ENCODE measurements around the gene CD48. TPM values are rescaled to one million over a fixed set of nuclear protein-coding genes. Genes with fewer than 3 reads are reported as not detected.

Gene CD48
- polyA plus RNA-seq, 3 donors: 356 to 688 (median 363) TPM

DNA sequence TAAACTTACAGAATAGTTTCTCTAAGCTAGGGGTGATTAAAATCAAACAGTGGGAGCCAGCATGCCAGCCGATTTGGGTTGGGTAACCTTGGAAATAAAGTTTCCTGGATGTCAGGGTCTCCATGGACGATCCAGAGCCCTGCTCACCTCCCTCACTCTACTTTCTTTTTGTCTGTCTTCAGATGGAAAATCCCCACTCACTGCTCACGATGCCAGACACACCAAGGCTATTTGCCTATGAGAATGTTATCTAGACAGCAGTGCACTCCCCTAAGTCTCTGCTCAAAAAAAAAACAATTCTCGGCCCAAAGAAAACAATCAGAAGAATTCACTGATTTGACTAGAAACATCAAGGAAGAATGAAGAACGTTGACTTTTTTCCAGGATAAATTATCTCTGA lies 41.3 kb upstream of the CD48 start:
- Histone ChIP-seq H3K4me1 (ENCODE audit: control insufficient read depth in 1 of 2, insufficient read depth in 2 of 2, low read length in 2 of 2) (peaks cover 15 to 20% of the 10 kb centered on the region in 2 donors), H3K36me3 (replicated peaks in 1 of 2; ENCODE audit: control insufficient read depth in 1 of 2, insufficient read depth in 2 of 2, low read length in 2 of 2) (no peaks in the 10 kb centered on the region), H4K20me1 (ENCODE audit: insufficient read depth, low read length) (no peaks in the 10 kb centered on the region), H3K27ac (ENCODE audit: low read depth in 1 of 2, low read length in 2 of 2) (no peak overlapping the region), H3K9ac (ENCODE audit: insufficient read depth, low read length, poor library complexity, severe bottlenecking) (no peak overlapping the region), H3K4me2 (replicated peaks; ENCODE audit: extremely low read depth, low read length, poor library complexity, severe bottlenecking) (no peak overlapping the region), H3K27me3 (ENCODE audit: control insufficient read depth in 2 of 2, insufficient read depth in 2 of 2, low read length in 2 of 2) (no peaks in the 10 kb centered on the region), H3K9me3 (replicated peaks in 1 of 2; ENCODE audit: control insufficient read depth in 1 of 2, insufficient read depth in 1 of 2, low read length in 2 of 2) (no peaks in the 10 kb centered on the region), H3K79me2 (ENCODE audit: insufficient read depth, low read length) (no peaks in the 10 kb centered on the region), H3K4me3 (replicated peaks in 1 of 3; ENCODE audit: low read depth in 2 of 3, low read length in 3 of 3) (no peak overlapping the region), H2AFZ (ENCODE audit: insufficient read depth, low read depth, low read length, poor library complexity, severe bottlenecking) (no peak overlapping the region)
- no peaks in the 10 kb centered on the region for H3K9me3 Mint-ChIP-seq
- H3K27me3 Mint-ChIP-seq (ENCODE audit: low read depth in 3 of 3): peaks cover 0 to 9% (median 6%) of the 10 kb centered on the region in 3 donors
- peaks cover 16% of the 10 kb centered on the region for H3K4me1 Mint-ChIP-seq
- no peak overlapping the region for H3K27ac Mint-ChIP-seq
- peaks cover 8 to 22% of the 10 kb centered on the region in 2 donors for H3K36me3 Mint-ChIP-seq
- WGBS (ENCODE audit: insufficient coverage): 78% methylated on average over 1 of the region's 5 CpGs
- TF ChIP-seq, protein P1, sequence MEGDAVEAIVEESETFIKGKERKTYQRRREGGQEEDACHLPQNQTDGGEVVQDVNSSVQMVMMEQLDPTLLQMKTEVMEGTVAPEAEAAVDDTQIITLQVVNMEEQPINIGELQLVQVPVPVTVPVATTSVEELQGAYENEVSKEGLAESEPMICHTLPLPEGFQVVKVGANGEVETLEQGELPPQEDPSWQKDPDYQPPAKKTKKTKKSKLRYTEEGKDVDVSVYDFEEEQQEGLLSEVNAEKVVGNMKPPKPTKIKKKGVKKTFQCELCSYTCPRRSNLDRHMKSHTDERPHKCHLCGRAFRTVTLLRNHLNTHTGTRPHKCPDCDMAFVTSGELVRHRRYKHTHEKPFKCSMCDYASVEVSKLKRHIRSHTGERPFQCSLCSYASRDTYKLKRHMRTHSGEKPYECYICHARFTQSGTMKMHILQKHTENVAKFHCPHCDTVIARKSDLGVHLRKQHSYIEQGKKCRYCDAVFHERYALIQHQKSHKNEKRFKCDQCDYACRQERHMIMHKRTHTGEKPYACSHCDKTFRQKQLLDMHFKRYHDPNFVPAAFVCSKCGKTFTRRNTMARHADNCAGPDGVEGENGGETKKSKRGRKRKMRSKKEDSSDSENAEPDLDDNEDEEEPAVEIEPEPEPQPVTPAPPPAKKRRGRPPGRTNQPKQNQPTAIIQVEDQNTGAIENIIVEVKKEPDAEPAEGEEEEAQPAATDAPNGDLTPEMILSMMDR (IDR thresholded peaks at IDR 0.05): no peak
- no peak overlapping the region for H3K4me3 Mint-ChIP-seq
- intact Hi-C loops (cut with micrococcal nuclease): no loop called here
- DNase-seq: no peak

DNA sequence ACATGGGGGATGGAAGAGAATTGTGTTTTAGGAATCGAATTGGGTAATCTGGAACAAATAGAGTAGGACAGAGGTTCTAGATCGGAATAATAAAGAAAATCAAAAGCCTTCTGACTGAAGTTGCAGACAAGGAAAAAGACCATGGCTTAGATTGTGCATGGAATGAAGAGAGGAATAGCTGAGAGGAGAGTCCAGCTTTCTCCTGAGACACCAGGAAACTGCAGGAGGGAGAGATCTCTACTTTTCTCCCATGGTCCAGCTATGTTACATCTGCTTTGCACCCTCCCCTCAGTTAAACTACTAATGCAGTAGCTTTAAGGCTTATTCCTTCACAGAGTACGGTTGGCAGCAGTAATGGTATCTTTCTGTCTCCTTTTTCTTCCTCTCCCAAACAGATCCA lies 40.8 kb upstream of the CD48 start:
- H3K9me3 Mint-ChIP-seq: no peaks in the 10 kb centered on the region
- TF ChIP-seq, protein P1 (IDR thresholded peaks at IDR 0.05): no peak
- Histone ChIP-seq H3K9ac (ENCODE audit: insufficient read depth, low read length, poor library complexity, severe bottlenecking) (no peak overlapping the region), H3K36me3 (replicated peaks in 1 of 2; ENCODE audit: control insufficient read depth in 1 of 2, insufficient read depth in 2 of 2, low read length in 2 of 2) (no peaks in the 10 kb centered on the region), H3K4me2 (replicated peaks; ENCODE audit: extremely low read depth, low read length, poor library complexity, severe bottlenecking) (no peak overlapping the region), H3K4me3 (replicated peaks in 1 of 3; ENCODE audit: low read depth in 2 of 3, low read length in 3 of 3) (no peak overlapping the region), H3K9me3 (replicated peaks in 1 of 2; ENCODE audit: control insufficient read depth in 1 of 2, insufficient read depth in 1 of 2, low read length in 2 of 2) (no peaks in the 10 kb centered on the region), H3K79me2 (ENCODE audit: insufficient read depth, low read length) (no peaks in the 10 kb centered on the region), H2AFZ (ENCODE audit: insufficient read depth, low read depth, low read length, poor library complexity, severe bottlenecking) (no peak overlapping the region), H3K27ac (ENCODE audit: low read depth in 1 of 2, low read length in 2 of 2) (no peak overlapping the region), H4K20me1 (ENCODE audit: insufficient read depth, low read length) (no peaks in the 10 kb centered on the region), H3K4me1 (ENCODE audit: control insufficient read depth in 1 of 2, insufficient read depth in 2 of 2, low read length in 2 of 2) (peaks cover 16 to 21% of the 10 kb centered on the region in 2 donors), H3K27me3 (ENCODE audit: control insufficient read depth in 2 of 2, insufficient read depth in 2 of 2, low read length in 2 of 2) (no peaks in the 10 kb centered on the region)
- H3K27me3 Mint-ChIP-seq (ENCODE audit: low read depth in 3 of 3): peaks cover 0 to 8% (median 6%) of the 10 kb centered on the region in 3 donors
- 100% methylated on average over 2 of the region's 3 CpGs for WGBS (ENCODE audit: insufficient coverage)
- no peak for DNase-seq
- H3K36me3 Mint-ChIP-seq: peaks cover 8 to 22% of the 10 kb centered on the region in 2 donors
- intact Hi-C loops (cut with micrococcal nuclease): no loop called here
- H3K4me1 Mint-ChIP-seq: peaks cover 19% of the 10 kb centered on the region
- H3K4me3 Mint-ChIP-seq: no peak overlapping the region
- no peak overlapping the region for H3K27ac Mint-ChIP-seq

Data from CD14-positive monocyte (primary cell).